Measurements from ENCODE around the gene CTDSPL2.

The CTDSPL2 gene

GRCh38 chr15:44482090-44482489 lies 54.7 kb downstream of the CTDSPL2 start:
- DNase-seq (ENCODE audit: low read depth): no peak
- TF ChIP-seq CTCF (IDR thresholded peaks at IDR 0.05; ENCODE audit: insufficient read depth, low read depth, low read length, missing control alignments): no peak
- no peak overlapping the region for H3K4me3 ChIP-seq (ENCODE audit: low read length)

- no peak overlapping the region for H3K4me3 ChIP-seq (ENCODE audit: low read length)
- no peak for TF ChIP-seq CTCF (IDR thresholded peaks at IDR 0.05; ENCODE audit: insufficient read depth, low read depth, low read length, missing control alignments)
- no peak for DNase-seq (ENCODE audit: low read depth)
Observed at GRCh38 chr15:44485880-44486279, 58.5 kb downstream of the CTDSPL2 start.

GRCh38 chr15:44489464-44489863 lies 62.0 kb downstream of the CTDSPL2 start:
- peak; percentile 81 for DNase-seq (ENCODE audit: low read depth)

GRCh38 chr15:44490622-44491021 lies 63.2 kb downstream of the CTDSPL2 start:
- no peak overlapping the region for H3K4me3 ChIP-seq (ENCODE audit: low read length)
- peak; percentile 52 for DNase-seq (ENCODE audit: low read depth)
- no peak for TF ChIP-seq CTCF (IDR thresholded peaks at IDR 0.05; ENCODE audit: insufficient read depth, low read depth, low read length, missing control alignments)

More at GRCh38 chr15:44489464-44489863, 62.0 kb downstream of the CTDSPL2 start:
- no peak for TF ChIP-seq CTCF (IDR thresholded peaks at IDR 0.05; ENCODE audit: insufficient read depth, low read depth, low read length, missing control alignments)
- H3K4me3 ChIP-seq (ENCODE audit: low read length): no peak overlapping the region

- no peak overlapping the region for H3K4me3 ChIP-seq (ENCODE audit: low read length)
- no peak for DNase-seq (ENCODE audit: low read depth)
- no peak for TF ChIP-seq CTCF (IDR thresholded peaks at IDR 0.05; ENCODE audit: insufficient read depth, low read depth, low read length, missing control alignments)
Observed at GRCh38 chr15:44492040-44492439, 64.6 kb downstream of the CTDSPL2 start.

GRCh38 chr15:44492672-44493071 lies 65.2 kb downstream of the CTDSPL2 start:
- no peak overlapping the region for H3K4me3 ChIP-seq (ENCODE audit: low read length)
- no peak for DNase-seq (ENCODE audit: low read depth)
- TF ChIP-seq CTCF (IDR thresholded peaks at IDR 0.05; ENCODE audit: insufficient read depth, low read depth, low read length, missing control alignments): no peak

GRCh38 chr15:44495562-44495961 lies 68.1 kb downstream of the CTDSPL2 start:
- no peak overlapping the region for H3K4me3 ChIP-seq (ENCODE audit: low read length)
- DNase-seq (ENCODE audit: low read depth): no peak
- TF ChIP-seq CTCF (IDR thresholded peaks at IDR 0.05; ENCODE audit: insufficient read depth, low read depth, low read length, missing control alignments): no peak

All from epithelial cell of esophagus (primary cell).